ENCODE data around the gene PTPRA.

The PTPRA gene

GRCh38 chr20:3081641-3082040, 208.4 kb downstream of the PTPRA start:
- DNase-seq = no peak

DNA sequence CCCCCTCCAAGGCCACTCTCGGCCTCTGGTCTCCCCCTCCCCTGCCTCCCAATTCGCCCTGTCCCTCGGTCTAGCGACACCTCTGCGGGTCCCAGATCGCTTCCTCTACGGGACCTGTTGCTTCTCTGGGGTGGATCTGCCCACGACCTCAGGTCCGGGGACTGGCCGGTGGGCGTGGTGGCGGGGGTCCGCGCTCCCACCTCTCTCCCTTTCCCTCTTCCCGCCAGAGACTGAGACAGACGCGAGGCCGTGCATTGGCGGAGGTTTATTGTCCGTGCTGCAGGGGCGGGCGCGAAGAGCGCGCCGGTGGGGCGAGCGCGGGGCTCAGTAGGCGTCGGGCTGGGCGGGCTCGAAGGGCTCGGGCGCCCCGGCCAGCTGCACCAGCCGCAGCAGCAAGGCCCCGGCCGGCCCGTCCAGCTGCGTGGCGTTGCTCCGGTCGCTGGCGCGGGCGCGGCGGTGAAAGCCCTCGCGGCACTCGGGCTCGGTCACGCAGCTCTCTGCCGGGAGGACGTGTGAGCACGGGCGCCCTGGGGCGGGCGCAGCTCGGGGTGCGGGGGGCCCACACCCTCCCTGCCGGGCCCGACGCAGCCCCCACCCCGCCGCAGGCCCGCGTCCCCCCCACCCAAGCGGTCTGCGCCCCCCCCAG, 209.1 kb downstream of the PTPRA start:
- no peak for DNase-seq

DNA sequence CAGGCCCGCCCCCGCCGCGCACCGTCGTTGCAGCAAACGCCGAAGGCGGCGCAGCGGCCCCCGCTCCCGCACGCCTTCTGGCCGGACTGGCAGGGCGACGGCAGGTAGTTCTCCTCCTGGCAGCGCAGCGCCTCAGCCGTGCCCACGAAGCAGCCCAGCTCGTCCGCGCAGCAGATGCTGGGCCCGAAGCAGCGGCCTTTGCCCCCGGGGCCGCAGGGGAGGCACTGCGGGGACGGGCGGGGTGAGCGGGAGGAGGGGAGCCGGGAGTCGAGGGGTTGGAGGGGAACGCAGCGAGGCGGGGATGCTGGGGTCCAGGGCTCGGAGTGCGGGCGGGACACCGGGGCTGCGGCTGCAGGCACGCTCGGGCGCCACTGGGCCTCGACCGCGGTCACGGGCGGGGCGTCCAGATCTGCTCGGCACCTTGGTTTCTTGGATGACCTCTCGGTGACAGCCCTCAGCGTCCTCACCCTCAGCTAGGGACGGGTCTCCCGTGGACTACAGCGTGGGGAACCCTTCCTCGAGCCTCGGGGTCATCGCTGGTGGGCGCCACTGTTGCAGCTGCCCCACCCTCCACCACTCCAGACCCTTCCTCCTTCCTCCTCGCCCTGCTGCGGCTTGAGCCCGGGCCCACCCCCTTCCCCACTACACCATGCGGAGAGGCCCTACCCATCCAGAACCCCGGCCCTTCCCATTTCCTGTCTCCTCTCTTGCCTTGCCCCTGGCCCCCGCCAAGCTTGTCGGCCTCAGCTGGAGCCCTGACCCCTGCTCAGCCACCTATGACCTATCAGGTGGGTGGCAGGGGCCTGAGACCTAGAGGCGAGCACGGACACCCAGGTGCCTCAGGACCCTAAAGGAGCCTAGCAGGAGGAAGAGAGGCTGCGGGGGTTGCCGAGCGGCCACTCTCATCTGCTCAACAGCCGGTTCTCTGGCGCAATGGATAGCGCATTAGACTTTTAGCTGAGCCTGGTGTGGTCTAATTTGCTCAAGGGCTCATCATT, 210.0 kb downstream of the PTPRA start:
- no peak for DNase-seq

DNA sequence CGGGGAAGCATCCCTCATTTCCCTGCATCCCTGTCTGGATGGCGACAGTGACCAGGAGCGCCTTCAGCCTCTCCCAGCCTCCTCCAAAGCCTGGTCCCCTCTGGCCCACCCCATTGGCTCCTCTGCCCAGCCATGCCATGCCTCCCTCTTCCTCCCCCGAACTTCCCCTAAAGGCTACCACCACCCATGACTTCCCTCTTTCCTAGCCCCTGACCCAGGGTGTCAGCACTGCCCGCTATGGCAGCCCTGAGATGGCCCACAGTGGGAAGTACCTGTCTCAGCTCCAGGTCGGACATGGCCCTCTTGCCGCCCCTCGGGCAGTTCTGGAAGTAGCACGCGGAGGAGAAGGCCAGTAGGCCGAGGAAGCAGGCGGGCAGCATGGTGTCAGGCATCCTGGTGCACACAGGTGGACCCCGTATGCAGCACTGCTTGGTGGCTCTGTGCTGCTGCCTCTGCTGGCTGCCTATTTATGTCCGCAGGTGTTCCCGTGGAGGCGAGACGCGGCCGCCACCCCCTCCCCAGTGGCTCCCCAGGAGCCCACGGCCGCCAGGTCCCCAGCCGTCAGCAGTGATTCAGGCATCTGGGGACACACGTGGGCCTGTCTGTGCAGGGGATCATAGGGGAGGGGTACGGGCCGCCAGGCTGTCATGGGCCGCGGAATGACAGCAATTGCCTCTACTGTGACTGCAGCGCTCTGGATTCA, 211.2 kb downstream of the PTPRA start, which contains the start of gene AVP:
Gene AVP (minus strand): TSS at position 442 of the 703 bp plus-strand sequence. CDS start 50 bp downstream, at position 392.
- DNase-seq = no peak

DNA sequence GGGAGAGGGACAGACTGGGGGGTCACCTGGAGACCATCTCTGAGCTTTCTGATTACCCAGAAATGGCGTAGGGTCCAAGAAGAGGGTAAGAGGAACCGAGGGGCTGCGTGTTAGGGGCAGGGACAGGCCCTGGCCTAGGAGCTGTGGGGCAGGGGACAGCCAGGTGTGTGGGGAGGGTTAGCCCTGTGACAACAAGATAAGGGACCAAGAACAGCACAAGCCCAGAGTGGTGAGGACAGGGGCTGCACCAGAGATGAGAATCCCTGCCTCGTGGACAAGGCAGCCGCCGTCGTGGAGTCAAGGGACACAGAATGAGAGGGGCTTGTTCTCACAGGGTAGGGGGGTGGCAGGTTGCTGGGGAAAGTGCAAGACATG, 211.7 kb downstream of the PTPRA start:
- DNase-seq = no peak

GRCh38 chr20:3085571-3086072, 212.3 kb downstream of the PTPRA start:
- no peak for DNase-seq

- no peak for DNase-seq
These were observed 214.8 kb downstream of the PTPRA start for GRCh38 chr20:3088031-3088430.

All from DMS79 treated with DMSO at 0.1 percent for 48 hours (cell line).